Osteocyte (in vitro differentiated cells): Measurements from ENCODE around the gene ODC1. TPM values are rescaled to one million over a fixed set of nuclear protein-coding genes. Genes with fewer than 3 reads are reported as not detected.
"Not testable (repeated sequence)": the region's sequence is repeated elsewhere in the genome, so short reads cannot be mapped to it uniquely, and the experiment has no call there.

ENCODE experiments used
- DNase-seq: peaks from one replicate; pipeline ENCODE4 v3.0.0; 2021; ENCODE audit warnings: mixed read lengths; ENCODE audit not compliant: unreplicated experiment; ENCODE audit errors: extremely low spot score
- H3K27ac Mint-ChIP-seq: one replicate; pipeline ENCODE4 v1.8.0; 2021; ENCODE audit warnings: mild to moderate bottlenecking, mixed read lengths; ENCODE audit not compliant: unreplicated experiment
- H3K27me3 Mint-ChIP-seq: one replicate; pipeline ENCODE4 v1.8.0; 2021; ENCODE audit warnings: mixed read lengths; ENCODE audit not compliant: unreplicated experiment
- H3K36me3 Mint-ChIP-seq: one replicate; pipeline ENCODE4 v1.8.0; 2021; ENCODE audit warnings: mixed read lengths; ENCODE audit not compliant: unreplicated experiment
- H3K4me1 Mint-ChIP-seq: one replicate; pipeline ENCODE4 v1.8.0; 2021; ENCODE audit warnings: mixed read lengths; ENCODE audit not compliant: unreplicated experiment
- H3K4me3 Mint-ChIP-seq: one replicate; pipeline ENCODE4 v1.8.0; 2021; ENCODE audit warnings: mild to moderate bottlenecking, moderate library complexity, mixed read lengths; ENCODE audit not compliant: unreplicated experiment
- H3K9me3 Mint-ChIP-seq: one replicate; pipeline ENCODE4 v1.8.0; 2021; ENCODE audit warnings: mixed read lengths; ENCODE audit not compliant: unreplicated experiment
- total RNA-seq: library from RNA; stranded (reverse); gene quantifications from 2 replicates; pipeline ENCODE4 v1.2.1, GENCODE V29; 2021
- TF ChIP-seq, protein P1 (sequence below): fragments of 200-600 bp; sonication (generic); IDR thresholded peaks from 2 replicates; pipeline ENCODE4 v1.5.0; 2021; ENCODE audit warnings: antibody characterized with exemption, mild to moderate bottlenecking, moderate library complexity

Gene ODC1
- total RNA-seq, 1 donor from 2014 or later = 44.8 TPM

DNA sequence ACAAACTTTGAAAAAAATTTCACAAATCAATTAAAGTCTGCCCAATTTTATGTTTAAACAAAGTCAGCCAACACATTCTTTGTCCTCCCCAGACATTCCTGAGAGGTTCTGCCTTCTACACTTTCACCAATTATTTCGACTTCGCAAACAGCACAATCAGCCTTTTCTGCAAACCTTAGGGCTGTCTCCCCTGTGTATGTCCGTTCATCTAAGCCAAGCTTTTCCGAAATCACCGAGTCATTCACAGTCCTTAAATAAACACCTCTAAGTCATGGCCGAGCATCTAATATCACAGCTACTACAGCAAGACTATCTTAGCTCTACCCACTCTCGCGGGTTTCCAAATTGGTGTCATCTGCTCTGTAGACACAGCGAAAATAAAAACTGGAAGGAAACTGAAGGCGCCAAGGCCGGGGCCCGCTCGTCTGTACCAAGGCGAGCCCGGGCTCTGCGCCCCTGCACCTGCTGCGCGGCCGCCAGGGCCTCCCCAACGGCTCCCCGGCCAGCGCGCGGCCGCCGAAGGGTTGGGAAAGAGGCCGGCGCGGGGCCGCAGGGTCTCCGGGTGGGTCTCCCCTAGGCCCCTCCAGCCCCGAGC, 730 bp downstream of the ODC1 start:
- H3K9me3 Mint-ChIP-seq = no peaks in the 10 kb centered on the region
- H3K4me1 Mint-ChIP-seq = peaks cover 21% of the 10 kb centered on the region

DNA sequence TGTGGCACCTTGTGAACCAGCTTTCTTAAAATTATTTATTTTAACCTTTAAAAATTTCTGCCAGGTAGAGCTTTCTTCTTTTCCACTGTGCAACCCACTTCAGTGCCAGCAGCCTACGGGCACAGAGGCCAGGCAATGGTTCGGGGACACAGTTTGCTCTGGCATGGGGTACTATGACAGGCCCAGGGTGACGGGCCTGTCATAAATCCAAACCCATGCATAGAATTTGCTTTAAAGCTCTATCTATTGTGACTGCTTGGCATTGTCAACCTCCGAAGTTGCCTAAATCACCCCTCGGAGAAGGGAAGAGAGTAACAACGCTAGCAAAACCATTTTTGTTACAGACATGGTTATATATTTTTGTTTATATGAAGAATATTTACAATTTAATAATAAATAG, 1.5 kb downstream of the ODC1 start:
- Mint-ChIP-seq H3K27ac (no peak overlapping the region), H3K27me3 (no peaks in the 10 kb centered on the region), H3K4me1 (peaks cover 16% of the 10 kb centered on the region), H3K9me3 (no peaks in the 10 kb centered on the region), H3K36me3 (peaks cover 30% of the 10 kb centered on the region), H3K4me3 (peak overlapping the region; percentile 42)
- DNase-seq = no peak
- TF ChIP-seq, protein P1, sequence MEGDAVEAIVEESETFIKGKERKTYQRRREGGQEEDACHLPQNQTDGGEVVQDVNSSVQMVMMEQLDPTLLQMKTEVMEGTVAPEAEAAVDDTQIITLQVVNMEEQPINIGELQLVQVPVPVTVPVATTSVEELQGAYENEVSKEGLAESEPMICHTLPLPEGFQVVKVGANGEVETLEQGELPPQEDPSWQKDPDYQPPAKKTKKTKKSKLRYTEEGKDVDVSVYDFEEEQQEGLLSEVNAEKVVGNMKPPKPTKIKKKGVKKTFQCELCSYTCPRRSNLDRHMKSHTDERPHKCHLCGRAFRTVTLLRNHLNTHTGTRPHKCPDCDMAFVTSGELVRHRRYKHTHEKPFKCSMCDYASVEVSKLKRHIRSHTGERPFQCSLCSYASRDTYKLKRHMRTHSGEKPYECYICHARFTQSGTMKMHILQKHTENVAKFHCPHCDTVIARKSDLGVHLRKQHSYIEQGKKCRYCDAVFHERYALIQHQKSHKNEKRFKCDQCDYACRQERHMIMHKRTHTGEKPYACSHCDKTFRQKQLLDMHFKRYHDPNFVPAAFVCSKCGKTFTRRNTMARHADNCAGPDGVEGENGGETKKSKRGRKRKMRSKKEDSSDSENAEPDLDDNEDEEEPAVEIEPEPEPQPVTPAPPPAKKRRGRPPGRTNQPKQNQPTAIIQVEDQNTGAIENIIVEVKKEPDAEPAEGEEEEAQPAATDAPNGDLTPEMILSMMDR = no peak

More for the DNA sequence above, 730 bp downstream of the ODC1 start:
- no peak for DNase-seq
- Mint-ChIP-seq H3K36me3 (peaks cover 22% of the 10 kb centered on the region), H3K4me3 (peak overlapping the region; percentile 79), H3K27ac (peak overlapping the region; percentile 70), H3K27me3 (no peaks in the 10 kb centered on the region)
- TF ChIP-seq, protein P1 = no peak

DNA sequence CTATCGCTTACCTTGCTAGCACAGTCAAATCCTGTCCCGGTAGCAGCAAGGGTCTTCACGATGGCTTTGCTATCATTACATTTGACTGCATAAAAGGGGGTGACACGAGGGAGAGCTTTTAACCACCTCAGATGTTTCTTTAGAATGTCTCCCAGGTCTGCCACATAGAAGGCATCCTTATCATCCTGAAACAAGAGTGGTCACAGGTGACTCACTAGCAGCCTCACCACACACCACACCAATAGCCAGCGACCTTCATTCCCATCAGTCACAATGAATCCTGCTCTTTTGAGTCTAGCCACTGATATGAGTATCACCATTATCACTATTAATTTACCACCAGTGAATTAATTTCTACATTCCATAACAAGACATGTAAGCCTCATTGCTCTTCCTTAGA, 3.7 kb downstream of the ODC1 start:
- Mint-ChIP-seq H3K36me3 (peaks cover 47% of the 10 kb centered on the region), H3K9me3 (no peaks in the 10 kb centered on the region), H3K27me3 (no peaks in the 10 kb centered on the region), H3K4me1 (peaks cover 16% of the 10 kb centered on the region), H3K27ac (no peak overlapping the region), H3K4me3 (no peak overlapping the region)
- DNase-seq = no peak
- TF ChIP-seq, protein P1 = no peak

DNA sequence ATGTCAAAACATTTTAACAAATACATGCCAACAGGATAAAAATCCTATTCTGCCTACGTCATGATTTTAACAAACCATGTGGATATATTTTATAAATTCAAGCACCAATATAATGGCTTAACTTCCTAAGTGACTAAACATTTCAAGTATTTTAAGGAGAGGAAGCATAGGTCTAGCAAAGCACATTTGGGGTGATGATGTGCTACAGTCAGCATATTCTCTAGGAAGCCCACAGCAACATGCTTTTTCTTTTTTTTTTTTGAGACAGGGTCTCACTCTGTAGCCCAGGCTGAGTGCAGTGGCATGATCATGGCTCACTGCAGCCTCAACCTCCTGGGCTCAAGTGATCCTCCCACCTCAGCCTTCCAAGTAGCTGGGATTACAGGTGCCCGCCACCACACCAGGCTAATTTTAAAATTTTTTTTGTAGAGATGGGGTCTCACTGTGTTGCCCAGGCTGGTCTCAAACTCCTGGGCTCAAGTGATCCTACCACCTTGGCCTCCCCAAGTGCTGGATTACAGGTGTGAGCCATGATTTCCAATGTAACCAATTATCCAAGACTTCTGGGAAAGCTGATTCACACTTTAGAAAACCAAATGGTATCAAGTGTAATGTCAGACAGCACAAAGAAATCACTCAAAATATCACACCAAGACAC, 5.5 kb downstream of the ODC1 start:
- not testable (repeated sequence) for H3K4me3 Mint-ChIP-seq, H3K9me3 Mint-ChIP-seq, H3K27me3 Mint-ChIP-seq, DNase-seq, H3K27ac Mint-ChIP-seq
- Mint-ChIP-seq H3K36me3 (peaks cover 47% of the 10 kb centered on the region), H3K4me1 (peaks cover 16% of the 10 kb centered on the region)

DNA sequence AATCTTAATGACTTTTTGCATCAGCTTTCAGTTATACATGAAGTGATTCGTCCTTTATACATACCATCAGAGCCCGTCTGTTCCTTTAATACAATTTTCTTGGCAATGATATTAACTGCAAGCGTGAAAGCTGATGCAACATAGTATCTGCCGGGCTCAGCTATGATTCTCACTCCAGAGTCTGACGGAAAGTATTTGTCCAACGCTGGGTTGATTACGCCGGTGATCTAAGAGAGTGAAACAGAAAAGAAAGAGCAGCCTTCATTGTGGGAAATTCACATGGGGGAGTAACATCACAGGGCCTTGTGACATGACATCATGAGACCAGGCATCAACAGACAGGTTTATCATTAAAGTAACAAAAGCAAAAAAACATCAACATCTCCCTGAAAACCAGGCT, 6.2 kb downstream of the ODC1 start:
- H3K4me3 Mint-ChIP-seq = no peak overlapping the region
- no peaks in the 10 kb centered on the region for H3K9me3 Mint-ChIP-seq
- H3K36me3 Mint-ChIP-seq = peaks cover 47% of the 10 kb centered on the region
- no peak for DNase-seq
- H3K4me1 Mint-ChIP-seq = peaks cover 10% of the 10 kb centered on the region
- TF ChIP-seq, protein P1 = no peak
- no peaks in the 10 kb centered on the region for H3K27me3 Mint-ChIP-seq
- no peak overlapping the region for H3K27ac Mint-ChIP-seq
